ENCODE data around the gene ZNF892.
"Not testable (repeated sequence)": the region's sequence is repeated elsewhere in the genome, so short reads cannot be mapped to it uniquely, and the experiment has no call there.

Gene ZNF892

DNA sequence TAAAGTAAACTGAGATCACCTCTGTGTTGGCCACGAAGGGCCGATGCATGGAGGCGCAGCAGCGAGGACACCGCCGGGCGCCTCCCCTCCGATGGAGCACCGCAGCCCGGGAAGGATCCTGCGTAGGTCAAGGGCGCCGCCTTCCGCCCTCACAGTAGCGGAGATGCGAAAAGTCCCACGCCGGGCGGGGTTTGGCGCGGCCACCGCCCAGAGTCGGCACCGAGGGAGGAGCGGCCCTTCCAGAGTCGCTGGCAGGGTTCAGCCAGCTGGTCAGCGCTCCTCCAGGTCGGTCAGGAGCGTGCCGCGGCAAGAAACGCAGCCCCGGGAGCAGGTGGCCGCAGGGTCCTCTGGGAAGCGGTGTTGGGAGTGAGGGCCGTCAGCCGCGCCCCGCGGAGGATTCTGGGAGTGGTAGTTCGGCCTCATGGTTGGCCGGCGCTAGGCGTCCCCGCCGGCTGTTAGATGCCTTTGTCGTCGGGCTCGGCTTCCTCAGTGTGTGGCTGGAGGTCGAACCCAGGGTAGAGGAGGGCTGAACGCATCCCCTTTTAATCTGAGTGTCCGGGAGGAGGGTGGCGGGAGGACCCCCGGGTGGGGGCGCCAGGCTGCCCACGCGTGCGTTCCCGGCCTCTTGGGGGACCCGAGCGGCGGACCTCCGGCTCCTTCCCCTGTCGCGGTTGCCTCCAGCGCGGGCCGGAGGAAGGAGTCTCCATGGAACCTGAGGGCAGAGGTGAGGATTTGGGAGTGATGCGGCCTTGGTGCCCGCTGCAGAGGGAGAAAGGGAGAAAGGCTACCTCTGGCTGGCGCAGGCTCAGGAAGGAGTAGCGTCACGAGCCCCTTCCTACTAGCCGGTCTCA is at the start of gene ZNF892:
TSS of gene ZNF892 (plus strand) at position 411 of the 851 bp plus-strand sequence. CDS start at position 706, 295 bp downstream.
- DNase-seq, result peak; percentile 85

DNA sequence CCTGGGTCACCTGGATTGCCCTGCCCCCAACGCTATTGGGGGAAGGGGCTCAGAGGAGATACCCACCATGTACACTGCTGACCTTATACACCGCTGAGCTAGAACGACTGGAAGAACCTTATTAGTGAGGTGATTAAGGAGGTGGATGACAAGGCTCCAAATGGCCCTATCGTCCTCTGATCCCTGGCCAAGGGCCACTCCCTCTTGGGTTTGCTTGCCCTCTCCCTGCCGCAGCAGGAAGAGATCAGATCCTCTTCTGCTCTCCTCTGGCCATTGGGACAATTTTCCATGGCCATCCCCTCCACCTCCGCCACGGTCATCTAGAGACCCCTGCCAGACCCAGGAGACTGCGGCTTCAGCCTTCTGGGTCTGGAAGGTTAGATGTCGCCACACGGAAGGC is 48.9 kb upstream of the ZNF892 start:
- no peak for DNase-seq

GRCh38 chr2:95158891-95159619 is 48.3 kb upstream of the ZNF892 start:
- peak; percentile 14 for DNase-seq

- DNase-seq, result peak; percentile 54
Measured at GRCh38 chr2:95159690-95160449, 47.5 kb upstream of the ZNF892 start, which contains the start of gene ZNF514. ZNF514 (minus strand) TSS chr2:95159848; CDS start chr2:95153253, 6,595 bp downstream.

GRCh38 chr2:95165030-95165370 is 42.3 kb upstream of the ZNF892 start:
- no peak for DNase-seq

- DNase-seq, result peak; percentile 97
Measured at GRCh38 chr2:95165371-95166064, 41.8 kb upstream of the ZNF892 start, which contains the start of gene ZNF2. ZNF2 (plus strand) TSS chr2:95165809; CDS start chr2:95176227, 10,418 bp downstream.

- DNase-seq, result peak; percentile 65
Measured at GRCh38 chr2:95166065-95166763, 41.1 kb upstream of the ZNF892 start.

DNA sequence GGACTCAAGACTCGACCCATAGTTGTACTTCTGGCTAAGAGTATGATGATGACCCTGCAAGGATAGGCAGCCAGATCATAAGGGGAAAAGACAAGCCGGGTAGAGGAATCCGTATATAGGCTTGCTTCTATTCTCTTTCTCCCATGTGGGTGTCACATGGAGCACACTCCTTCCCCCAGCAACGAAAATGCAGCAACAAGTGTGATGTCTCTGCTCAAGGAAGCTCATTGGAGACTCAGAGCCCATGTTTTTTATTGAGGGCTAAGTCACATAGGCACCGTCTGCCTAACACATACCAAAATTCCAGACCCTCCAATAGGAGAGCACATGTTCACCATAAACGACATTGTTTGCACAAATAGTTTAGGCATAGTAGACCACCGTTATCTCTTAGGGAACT is 35.4 kb upstream of the ZNF892 start:
- no peak for DNase-seq

DNA sequence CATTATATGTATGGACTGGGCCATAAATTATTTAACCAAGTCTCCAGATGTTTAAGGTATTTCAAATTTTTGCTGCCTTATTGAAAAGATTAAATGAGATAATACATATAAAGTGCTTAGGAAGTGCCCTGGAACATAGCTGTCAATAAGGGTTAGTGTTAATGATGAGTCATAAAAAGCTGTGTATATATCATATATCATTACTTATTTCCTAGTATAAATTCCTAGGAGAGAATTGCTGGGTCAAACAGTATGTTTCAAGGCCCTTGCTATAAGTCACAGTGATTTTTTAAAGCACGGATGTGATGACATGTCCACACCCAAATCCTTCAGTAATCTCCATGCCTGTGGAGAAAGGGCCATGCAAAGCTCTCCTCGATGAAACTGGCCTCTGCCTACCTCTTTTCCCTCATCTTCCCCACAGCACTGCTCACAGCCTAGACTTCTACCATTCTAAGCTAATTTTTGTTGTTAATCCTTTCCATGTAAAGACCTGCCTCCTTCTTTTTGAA is 33.2 kb upstream of the ZNF892 start:
- no peak for DNase-seq

DNA sequence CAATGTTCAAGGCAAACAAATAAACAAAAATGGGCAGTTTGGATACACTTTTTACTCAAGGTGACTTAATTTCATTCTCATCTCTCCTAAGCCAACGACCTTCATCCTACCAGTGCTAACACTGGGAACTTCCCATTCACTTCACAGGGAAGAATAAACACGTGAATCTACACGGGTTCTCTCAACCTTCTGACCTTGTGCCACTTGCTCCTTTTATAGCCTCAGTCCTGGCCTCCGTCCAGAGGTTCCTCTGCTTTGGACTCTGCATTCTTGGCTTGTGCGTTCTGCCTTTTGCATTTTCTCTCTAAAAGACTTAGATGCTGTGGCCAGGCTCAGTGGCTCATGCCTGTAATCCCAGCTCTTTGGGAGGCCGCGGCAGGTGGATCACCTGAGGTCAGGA is 27.9 kb upstream of the ZNF892 start:
- DNase-seq, result no peak

DNA sequence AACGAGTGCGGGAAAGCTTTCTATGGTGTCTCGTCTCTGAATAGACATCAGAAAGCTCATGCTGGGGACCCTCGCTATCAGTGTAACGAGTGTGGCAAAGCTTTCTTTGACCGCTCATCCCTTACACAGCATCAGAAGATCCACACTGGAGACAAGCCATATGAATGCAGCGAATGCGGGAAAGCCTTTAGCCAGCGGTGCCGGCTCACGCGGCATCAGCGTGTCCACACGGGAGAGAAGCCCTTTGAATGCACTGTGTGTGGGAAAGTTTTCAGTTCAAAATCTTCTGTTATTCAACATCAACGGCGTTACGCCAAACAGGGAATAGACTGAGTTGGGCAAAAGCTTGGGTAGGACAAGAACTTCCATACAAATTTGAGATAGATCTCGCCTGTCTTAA is 25.5 kb upstream of the ZNF892 start:
- DNase-seq, result no peak

GRCh38 chr2:95185197-95185596 is 22.1 kb upstream of the ZNF892 start:
- no peak for DNase-seq

DNA sequence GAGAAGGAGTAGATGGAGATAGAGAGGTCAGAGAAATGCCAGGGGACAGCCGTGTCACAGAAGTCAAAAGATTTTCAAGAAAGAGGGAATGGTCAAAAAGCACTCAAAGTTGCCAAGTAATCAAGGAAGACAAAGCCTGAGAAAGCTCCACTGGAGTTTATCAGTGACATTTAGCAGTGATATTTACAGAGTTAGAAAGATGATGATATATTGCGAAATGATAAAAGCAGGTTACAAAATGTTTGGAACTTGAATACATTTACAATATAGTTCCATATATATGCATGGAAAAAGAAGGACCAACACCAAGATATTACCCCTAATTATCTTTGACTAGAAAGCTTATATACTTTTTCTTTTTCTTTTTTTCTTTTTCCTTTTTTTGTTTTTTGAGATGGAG is 21.3 kb upstream of the ZNF892 start:
- DNase-seq, result no peak

DNA sequence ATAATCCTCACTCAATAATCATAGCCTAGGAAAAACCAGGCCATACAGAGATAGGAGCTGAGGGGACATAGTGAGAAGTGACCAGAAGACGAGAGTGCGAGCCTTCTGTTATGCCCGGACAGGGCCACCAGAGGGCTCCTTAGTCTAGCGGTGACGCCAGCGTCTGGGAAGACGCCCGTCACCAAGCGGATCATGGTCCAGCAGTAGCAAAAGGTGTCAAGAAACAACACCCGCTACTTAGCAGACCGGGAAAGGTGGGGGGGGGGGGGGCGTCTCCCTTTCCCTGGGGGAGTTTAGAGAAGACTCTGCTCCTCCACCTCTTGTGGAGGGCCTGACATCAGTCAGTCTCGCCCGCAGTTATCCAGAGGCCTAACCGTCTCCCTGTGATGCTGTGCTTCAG is 14.4 kb upstream of the ZNF892 start:
- DNase-seq, result not testable (repeated sequence)

DNA sequence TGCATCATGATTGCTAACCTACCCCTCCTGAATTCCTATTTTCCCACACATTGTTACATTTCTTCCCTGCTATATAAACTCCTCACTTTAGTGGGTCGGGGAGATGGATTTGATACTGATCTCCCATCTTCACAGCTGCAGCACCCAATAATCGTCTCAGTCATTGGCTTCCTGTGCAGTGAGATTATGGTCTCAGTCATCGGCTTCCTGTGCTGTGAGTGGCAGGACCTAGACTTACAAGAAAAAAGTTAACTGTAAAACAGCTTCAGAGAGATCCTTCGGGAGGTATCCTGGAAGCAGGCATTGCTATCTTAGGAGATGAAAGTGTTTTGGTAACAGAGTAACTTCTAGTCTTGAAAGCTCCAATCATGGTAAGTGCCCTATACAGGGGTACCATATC is 3.4 kb upstream of the ZNF892 start:
- no peak for DNase-seq

- no peak for DNase-seq
Measured at GRCh38 chr2:95204396-95204795, 2.9 kb upstream of the ZNF892 start.

GRCh38 chr2:95206096-95206495 is 1.2 kb upstream of the ZNF892 start:
- no peak for DNase-seq

GRCh38 chr2:95208106-95208505 is 785 bp downstream of the ZNF892 start:
- DNase-seq, result no peak

DNA sequence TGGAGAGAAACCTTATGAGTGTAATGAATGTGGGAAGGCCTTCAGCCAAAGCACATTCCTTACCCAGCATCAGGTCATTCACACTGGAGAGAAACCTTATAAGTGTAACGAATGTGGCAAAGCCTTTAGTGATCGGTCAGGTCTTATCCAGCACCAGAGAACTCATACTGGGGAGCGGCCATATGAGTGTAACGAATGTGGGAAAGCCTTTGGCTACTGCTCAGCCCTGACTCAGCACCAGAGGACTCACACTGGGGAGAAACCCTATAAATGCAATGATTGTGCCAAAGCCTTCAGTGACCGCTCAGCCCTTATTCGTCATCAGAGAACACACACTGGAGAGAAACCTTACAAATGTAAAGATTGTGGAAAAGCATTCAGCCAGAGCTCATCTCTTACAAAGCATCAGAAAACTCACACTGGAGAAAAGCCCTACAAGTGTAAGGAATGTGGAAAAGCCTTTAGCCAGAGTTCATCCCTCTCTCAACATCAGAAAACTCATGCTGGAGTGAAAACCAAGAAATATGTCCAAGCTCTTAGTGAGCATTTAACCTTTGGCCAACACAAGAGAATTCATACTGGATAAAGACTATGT is 7.8 kb downstream of the ZNF892 start:
- DNase-seq, result no peak

GRCh38 chr2:95220449-95220848 is 13.1 kb downstream of the ZNF892 start:
- no peak for DNase-seq

GRCh38 chr2:95225658-95226057 is 18.3 kb downstream of the ZNF892 start:
- no peak for DNase-seq

Data from NCI-H2171 treated with DMSO at 0.1 percent for 48 hours (cell line).